Measurements from ENCODE around the gene KIF13A. TPM values are rescaled to one million over a fixed set of nuclear protein-coding genes. Genes with fewer than 3 reads are reported as not detected.

Gene KIF13A
- total RNA-seq, 2 experiments from 2014 or later = 0.91 to 1.4 TPM

- Histone ChIP-seq H3K27me3 (ENCODE audit: control insufficient read depth in 1 of 2, insufficient read depth in 2 of 2, low read length in 2 of 2) (no peaks in the 10 kb centered on the region), H3K4me1 (ENCODE audit: insufficient read depth, low read length) (peaks cover 6% of the 10 kb centered on the region), H3K4me3 (ENCODE audit: low read length) (no peak overlapping the region), H3K9me3 (ENCODE audit: control insufficient read depth in 1 of 2, insufficient read depth in 1 of 2, low read length in 2 of 2) (no peaks in the 10 kb centered on the region), H3K27ac (ENCODE audit: low read depth in 1 of 2, low read length in 2 of 2) (no peak overlapping the region), H3K36me3 (ENCODE audit: insufficient read depth, low read length) (no peaks in the 10 kb centered on the region)
- no peak for TF ChIP-seq CTCF (IDR thresholded peaks at IDR 0.05)
- DNase-seq = no peak
- ChIA-PET POLR2A (no interaction called here), CTCF (no interaction called here)
- H3K4me1 Mint-ChIP-seq (ENCODE audit: low read depth) = peaks cover 4% of the 10 kb centered on the region
- no peaks in the 10 kb centered on the region for H3K27me3 Mint-ChIP-seq
- no peaks in the 10 kb centered on the region for H3K9me3 Mint-ChIP-seq
- no peak overlapping the region for H3K27ac Mint-ChIP-seq
- no peak overlapping the region for H3K4me3 Mint-ChIP-seq
- no peak for ATAC-seq (ENCODE audit: poor library complexity)
- intact Hi-C loops (cut with DNase I, micrococcal nuclease) = no loop called here
- no peaks in the 10 kb centered on the region for H3K36me3 Mint-ChIP-seq (ENCODE audit: low read depth)
Observed at GRCh38 chr6:17716221-17716620, 271.2 kb downstream of the KIF13A start.

- H3K4me3 ChIP-seq (ENCODE audit: low read length) = no peak overlapping the region
- peaks cover 6% of the 10 kb centered on the region for H3K4me1 ChIP-seq (ENCODE audit: insufficient read depth, low read length)
- DNase-seq = peak in 5 of 14 experiments; percentile 2 to 67 (median 39)
- Mint-ChIP-seq H3K9me3 (no peaks in the 10 kb centered on the region), H3K4me3 (no peak overlapping the region), H3K27ac (no peak overlapping the region), H3K4me1 (ENCODE audit: low read depth) (peaks cover 4% of the 10 kb centered on the region), H3K27me3 (no peaks in the 10 kb centered on the region), H3K36me3 (ENCODE audit: low read depth) (no peaks in the 10 kb centered on the region)
- no peaks in the 10 kb centered on the region for H3K9me3 ChIP-seq (ENCODE audit: control insufficient read depth in 1 of 2, insufficient read depth in 1 of 2, low read length in 2 of 2)
- intact Hi-C loops (cut with DNase I, micrococcal nuclease) = no loop called here
- no peak for ATAC-seq (ENCODE audit: poor library complexity)
- no peak for TF ChIP-seq CTCF (IDR thresholded peaks at IDR 0.05)
- H3K27me3 ChIP-seq (ENCODE audit: control insufficient read depth in 1 of 2, insufficient read depth in 2 of 2, low read length in 2 of 2) = no peaks in the 10 kb centered on the region
- ChIA-PET CTCF (interaction anchor here (0.6 to 2.1 kb wide), 4 partner anchors 13 to 154 kb away, joined by 3 to 7 read pairs (median 4); no protein-coding TSS in a partner anchor), POLR2A (interaction anchor here (1.1 to 1.6 kb wide), 2 partner anchors 116 to 126 kb away, joined by 3 to 4 read pairs; partner anchors contain the start of gene FAM8A1)
- no peak overlapping the region for H3K27ac ChIP-seq (ENCODE audit: low read depth in 1 of 2, low read length in 2 of 2)
- H3K36me3 ChIP-seq (ENCODE audit: insufficient read depth, low read length) = no peaks in the 10 kb centered on the region
Observed at GRCh38 chr6:17714879-17715851, 272.3 kb downstream of the KIF13A start.

- Mint-ChIP-seq H3K27me3 (no peaks in the 10 kb centered on the region), H3K9me3 (no peaks in the 10 kb centered on the region), H3K4me3 (no peak overlapping the region), H3K27ac (no peak overlapping the region), H3K4me1 (ENCODE audit: low read depth) (peaks cover 4% of the 10 kb centered on the region), H3K36me3 (ENCODE audit: low read depth) (no peaks in the 10 kb centered on the region)
- H3K27me3 ChIP-seq (ENCODE audit: control insufficient read depth in 1 of 2, insufficient read depth in 2 of 2, low read length in 2 of 2) = no peaks in the 10 kb centered on the region
- H3K36me3 ChIP-seq (ENCODE audit: insufficient read depth, low read length) = no peaks in the 10 kb centered on the region
- intact Hi-C loops (cut with DNase I, micrococcal nuclease) = no loop called here
- CTCF ChIA-PET = interaction anchor here (0.6 to 2.1 kb wide), 3 partner anchors 12 to 116 kb away, joined by 3 to 7 read pairs (median 4); no protein-coding TSS in a partner anchor
- no peak overlapping the region for H3K4me3 ChIP-seq (ENCODE audit: low read length)
- no peak for TF ChIP-seq CTCF (IDR thresholded peaks at IDR 0.05)
- H3K27ac ChIP-seq (ENCODE audit: low read depth in 1 of 2, low read length in 2 of 2) = no peak overlapping the region
- no peak for DNase-seq
- POLR2A ChIA-PET = interaction anchor here (1.1 to 1.6 kb wide), 2 partner anchors 115 to 125 kb away, joined by 3 to 4 read pairs; partner anchors contain the start of gene FAM8A1
- ATAC-seq (ENCODE audit: poor library complexity) = no peak
- peaks cover 6% of the 10 kb centered on the region for H3K4me1 ChIP-seq (ENCODE audit: insufficient read depth, low read length)
- H3K9me3 ChIP-seq (ENCODE audit: control insufficient read depth in 1 of 2, insufficient read depth in 1 of 2, low read length in 2 of 2) = no peaks in the 10 kb centered on the region
Observed at GRCh38 chr6:17714177-17714576, 273.3 kb downstream of the KIF13A start.

Data from CD4-positive, alpha-beta T cell (primary cell).